Upper lobe of right lung (tissue), 1 donor: ENCODE results near the gene PRKCE. TPM values are rescaled to one million over a fixed set of nuclear protein-coding genes. Genes with fewer than 3 reads are reported as not detected.

Experiments
- ATAC-seq: fragments of 200-7000 bp; cut with Tn5 transposase; one replicate; pipeline ENCODE4 v1.9.1; 2020; ENCODE audit warnings: mild to moderate bottlenecking, moderate library complexity
- DNase-seq: peaks from one replicate; pipeline ENCODE4 v3.0.0-alpha.2; 2020
- H3K27ac ChIP-seq: fragments of 200-600 bp; one replicate; pipeline ENCODE4 v1.8.0; 2022
- H3K27me3 ChIP-seq: fragments of 200-600 bp; one replicate; pipeline ENCODE4 v1.8.0; 2022; ENCODE audit warnings: mild to moderate bottlenecking
- H3K36me3 ChIP-seq: fragments of 200-600 bp; one replicate; pipeline ENCODE4 v1.8.0; 2022
- H3K4me1 ChIP-seq: fragments of 200-600 bp; one replicate; pipeline ENCODE4 v1.8.0; 2022
- H3K4me3 ChIP-seq: fragments of 200-600 bp; one replicate; pipeline ENCODE4 v1.8.0; 2022; ENCODE audit warnings: mild to moderate bottlenecking
- H3K9me3 ChIP-seq: fragments of 200-600 bp; one replicate; pipeline ENCODE4 v1.8.0; 2022
- intact Hi-C: fragments of 100-400 bp; cut with DNase I; formaldehyde crosslinking; loops from one replicate; pipeline ENCODE4 v1.11.0; 2022
- total RNA-seq: library from RNA; stranded (reverse); fragmentation: NEBNext Ultra II Directional; extraction: Animal tissue kit (Norgen Biotek cat#: 25700); gene quantifications from one replicate; pipeline ENCODE4 v1.2.1, GENCODE V29; 2021
- TF ChIP-seq, protein P1 (sequence below): fragments of 200-600 bp; IDR thresholded peaks from one replicate; pipeline ENCODE4 v1.8.0; 2022; ENCODE audit warnings: antibody characterized with exemption
- donor health status: DM: no; HTN: yes; CAD: no; lungs with severe emphysema.

PRKCE gene
- total RNA-seq, 1 donor from 2014 or later: 65.6 TPM

- intact Hi-C loops: no loop called here
- peaks cover 2% of the 10 kb centered on the region for H3K36me3 ChIP-seq
- TF ChIP-seq, protein P1, sequence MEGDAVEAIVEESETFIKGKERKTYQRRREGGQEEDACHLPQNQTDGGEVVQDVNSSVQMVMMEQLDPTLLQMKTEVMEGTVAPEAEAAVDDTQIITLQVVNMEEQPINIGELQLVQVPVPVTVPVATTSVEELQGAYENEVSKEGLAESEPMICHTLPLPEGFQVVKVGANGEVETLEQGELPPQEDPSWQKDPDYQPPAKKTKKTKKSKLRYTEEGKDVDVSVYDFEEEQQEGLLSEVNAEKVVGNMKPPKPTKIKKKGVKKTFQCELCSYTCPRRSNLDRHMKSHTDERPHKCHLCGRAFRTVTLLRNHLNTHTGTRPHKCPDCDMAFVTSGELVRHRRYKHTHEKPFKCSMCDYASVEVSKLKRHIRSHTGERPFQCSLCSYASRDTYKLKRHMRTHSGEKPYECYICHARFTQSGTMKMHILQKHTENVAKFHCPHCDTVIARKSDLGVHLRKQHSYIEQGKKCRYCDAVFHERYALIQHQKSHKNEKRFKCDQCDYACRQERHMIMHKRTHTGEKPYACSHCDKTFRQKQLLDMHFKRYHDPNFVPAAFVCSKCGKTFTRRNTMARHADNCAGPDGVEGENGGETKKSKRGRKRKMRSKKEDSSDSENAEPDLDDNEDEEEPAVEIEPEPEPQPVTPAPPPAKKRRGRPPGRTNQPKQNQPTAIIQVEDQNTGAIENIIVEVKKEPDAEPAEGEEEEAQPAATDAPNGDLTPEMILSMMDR: no peak
- H3K27ac ChIP-seq: no peak overlapping the region
- no peak for ATAC-seq
- H3K4me1 ChIP-seq: peaks cover 4% of the 10 kb centered on the region
- no peaks in the 10 kb centered on the region for H3K27me3 ChIP-seq
- no peak overlapping the region for H3K4me3 ChIP-seq
- no peak for DNase-seq
- no peaks in the 10 kb centered on the region for H3K9me3 ChIP-seq
Measured at GRCh38 chr2:46024146-46024779, 372.8 kb downstream of the PRKCE start.

GRCh38 chr2:46025081-46025480 is 373.6 kb downstream of the PRKCE start:
- DNase-seq (no peak), ATAC-seq (no peak)
- Histone ChIP-seq H3K9me3 (no peaks in the 10 kb centered on the region), H3K4me1 (peaks cover 12% of the 10 kb centered on the region), H3K4me3 (no peak overlapping the region), H3K36me3 (no peaks in the 10 kb centered on the region), H3K27ac (no peak overlapping the region), H3K27me3 (no peaks in the 10 kb centered on the region)
- intact Hi-C loops: no loop called here
- TF ChIP-seq, protein P1: no peak

DNA sequence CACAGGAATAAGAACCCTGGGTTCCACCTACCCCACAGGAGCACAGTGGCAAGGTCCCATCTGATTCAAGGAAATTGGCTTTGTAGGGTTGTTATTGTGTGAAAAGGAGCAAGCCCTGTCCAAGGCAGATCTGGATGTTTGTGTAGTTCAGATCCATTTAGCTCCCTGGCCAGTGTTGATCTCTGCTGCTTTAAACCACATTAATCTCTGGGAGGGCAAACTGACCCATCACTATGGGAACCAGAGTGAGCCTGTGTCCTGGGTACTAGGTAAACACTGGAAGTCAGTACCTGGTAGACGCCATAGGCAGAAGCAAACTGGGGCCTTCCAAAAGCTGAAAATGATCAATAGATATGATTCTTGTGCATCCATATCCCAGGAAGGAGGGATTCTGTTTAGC is 374.2 kb downstream of the PRKCE start:
- no peaks in the 10 kb centered on the region for H3K9me3 ChIP-seq
- no peak for ATAC-seq
- H3K4me3 ChIP-seq: no peak overlapping the region
- TF ChIP-seq, protein P1: no peak
- intact Hi-C loops: no loop called here
- H3K36me3 ChIP-seq: no peaks in the 10 kb centered on the region
- no peak for DNase-seq
- H3K27me3 ChIP-seq: no peaks in the 10 kb centered on the region
- H3K27ac ChIP-seq: no peak overlapping the region
- H3K4me1 ChIP-seq: peaks cover 18% of the 10 kb centered on the region

GRCh38 chr2:46026431-46026830 is 375.0 kb downstream of the PRKCE start:
- Histone ChIP-seq H3K4me3 (no peak overlapping the region), H3K27ac (no peak overlapping the region), H3K9me3 (no peaks in the 10 kb centered on the region), H3K27me3 (no peaks in the 10 kb centered on the region), H3K36me3 (no peaks in the 10 kb centered on the region), H3K4me1 (peaks cover 24% of the 10 kb centered on the region)
- intact Hi-C loops: no loop called here
- TF ChIP-seq, protein P1: no peak
- ATAC-seq (no peak), DNase-seq (no peak)

GRCh38 chr2:46029332-46029811 is 377.9 kb downstream of the PRKCE start:
- TF ChIP-seq, protein P1: peak; percentile 17
- peak overlapping the region; percentile 53 for H3K27ac ChIP-seq
- no peak overlapping the region for H3K4me3 ChIP-seq
- peaks cover 31% of the 10 kb centered on the region for H3K4me1 ChIP-seq
- no peaks in the 10 kb centered on the region for H3K27me3 ChIP-seq
- intact Hi-C loops: no loop called here
- ATAC-seq (peak; percentile 53), DNase-seq (no peak)
- no peaks in the 10 kb centered on the region for H3K36me3 ChIP-seq
- H3K9me3 ChIP-seq: no peaks in the 10 kb centered on the region
